ENCODE measurements around the gene MMD.

DNA sequence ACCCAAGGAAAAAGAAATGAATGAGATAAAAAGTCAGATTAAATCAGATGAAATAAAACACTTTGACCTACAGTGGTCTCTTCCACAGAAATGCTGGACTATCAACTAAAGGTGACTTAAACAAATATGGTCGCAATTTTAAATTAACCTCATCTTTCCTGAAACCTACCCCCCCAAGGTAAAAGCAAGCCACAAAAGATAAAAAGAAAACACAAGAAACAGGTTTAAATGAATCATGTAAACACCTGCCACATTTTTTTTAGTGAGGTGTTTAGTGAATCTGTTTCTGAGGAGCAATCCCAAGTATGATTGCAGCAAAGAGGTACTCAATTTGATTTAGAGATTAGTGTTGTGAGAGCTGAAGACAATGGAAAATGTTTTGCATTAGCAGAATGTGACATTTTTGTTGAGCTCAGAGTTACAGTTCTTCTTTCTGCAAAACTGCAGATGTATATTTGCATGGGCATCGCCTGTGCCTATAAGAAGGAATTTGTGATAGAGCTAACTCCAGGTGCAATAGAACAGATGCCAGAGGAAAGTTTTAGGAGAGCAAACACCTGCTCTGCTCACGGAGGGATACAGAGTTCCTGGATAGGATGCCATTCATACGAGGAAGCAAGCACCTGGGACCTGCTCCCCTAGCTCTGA, 3.4 kb upstream of the MMD start:
- no peak for TF ChIP-seq ZC3H13 (CRISPR knock-in tag; IDR thresholded peaks at IDR 0.05)
- TF ChIP-seq ERF (CRISPR knock-in tag; IDR thresholded peaks at IDR 0.05): no peak
- no peak for TF ChIP-seq ZZZ3 (CRISPR knock-in tag; IDR thresholded peaks at IDR 0.05; ENCODE audit: borderline replicate concordance)
- TF ChIP-seq, protein P1, sequence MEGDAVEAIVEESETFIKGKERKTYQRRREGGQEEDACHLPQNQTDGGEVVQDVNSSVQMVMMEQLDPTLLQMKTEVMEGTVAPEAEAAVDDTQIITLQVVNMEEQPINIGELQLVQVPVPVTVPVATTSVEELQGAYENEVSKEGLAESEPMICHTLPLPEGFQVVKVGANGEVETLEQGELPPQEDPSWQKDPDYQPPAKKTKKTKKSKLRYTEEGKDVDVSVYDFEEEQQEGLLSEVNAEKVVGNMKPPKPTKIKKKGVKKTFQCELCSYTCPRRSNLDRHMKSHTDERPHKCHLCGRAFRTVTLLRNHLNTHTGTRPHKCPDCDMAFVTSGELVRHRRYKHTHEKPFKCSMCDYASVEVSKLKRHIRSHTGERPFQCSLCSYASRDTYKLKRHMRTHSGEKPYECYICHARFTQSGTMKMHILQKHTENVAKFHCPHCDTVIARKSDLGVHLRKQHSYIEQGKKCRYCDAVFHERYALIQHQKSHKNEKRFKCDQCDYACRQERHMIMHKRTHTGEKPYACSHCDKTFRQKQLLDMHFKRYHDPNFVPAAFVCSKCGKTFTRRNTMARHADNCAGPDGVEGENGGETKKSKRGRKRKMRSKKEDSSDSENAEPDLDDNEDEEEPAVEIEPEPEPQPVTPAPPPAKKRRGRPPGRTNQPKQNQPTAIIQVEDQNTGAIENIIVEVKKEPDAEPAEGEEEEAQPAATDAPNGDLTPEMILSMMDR (CRISPR knock-in tag; IDR thresholded peaks at IDR 0.05): no peak
- TF ChIP-seq NCOA1 (CRISPR knock-in tag; IDR thresholded peaks at IDR 0.05): no peak
- no peak for TF ChIP-seq ZNF24 (IDR thresholded peaks at IDR 0.05)
- TF ChIP-seq SP2 (CRISPR knock-in tag; IDR thresholded peaks at IDR 0.05): no peak
- no peak for TF ChIP-seq SIN3A (IDR thresholded peaks at IDR 0.05; ENCODE audit: borderline replicate concordance, low read depth, low read length)
